NCI-H82 treated with DMSO at 0.1 percent for 48 hours (cell line): ENCODE results near the gene ARL8B.
"Not testable (repeated sequence)": the region's sequence is repeated elsewhere in the genome, so short reads cannot be mapped to it uniquely, and the experiment has no call there.

ENCODE experiments used
- DNase-seq: peaks from one replicate; lab custom pipeline; 2025; ENCODE audit not compliant: unreplicated experiment; lab: John Stamatoyannopoulos, UW

ARL8B gene

DNA sequence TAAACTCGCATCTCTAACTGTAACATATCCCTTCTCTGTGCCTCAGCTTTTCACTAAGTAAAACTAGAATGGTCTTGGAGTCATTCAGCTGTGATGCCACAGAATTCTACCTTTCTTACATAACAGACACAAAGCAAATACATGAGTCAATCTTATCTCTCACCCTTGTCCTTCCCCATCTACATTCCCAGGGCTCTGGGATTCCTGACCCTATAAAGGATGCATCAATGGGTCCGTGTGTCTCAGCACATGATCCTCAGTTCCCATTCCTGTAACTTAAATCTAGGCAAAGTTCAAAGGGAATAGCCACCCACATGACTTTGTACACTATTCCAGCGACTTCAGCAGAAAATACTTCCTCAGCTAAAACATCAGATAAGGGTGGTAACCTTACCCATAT is 11.8 kb upstream of the ARL8B start:
- no peak for DNase-seq

DNA sequence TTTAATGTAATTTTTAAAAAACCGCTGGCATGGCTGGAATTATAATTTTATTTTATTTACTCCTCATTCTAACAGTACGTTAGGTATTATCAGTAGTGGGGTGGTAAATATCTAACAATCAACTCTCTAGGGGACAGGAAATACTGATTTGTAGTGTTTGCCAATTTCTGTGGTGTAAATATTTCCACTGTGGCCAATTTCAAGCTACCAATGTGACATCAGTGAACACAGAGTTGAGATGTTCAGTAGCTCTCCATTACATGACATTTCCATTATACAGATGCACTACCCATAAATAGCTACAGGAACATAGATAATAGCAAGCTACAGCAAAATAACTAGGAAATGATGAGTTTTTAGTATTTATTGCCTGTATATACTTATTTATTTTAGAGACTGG is 10.0 kb upstream of the ARL8B start:
- no peak for DNase-seq

DNA sequence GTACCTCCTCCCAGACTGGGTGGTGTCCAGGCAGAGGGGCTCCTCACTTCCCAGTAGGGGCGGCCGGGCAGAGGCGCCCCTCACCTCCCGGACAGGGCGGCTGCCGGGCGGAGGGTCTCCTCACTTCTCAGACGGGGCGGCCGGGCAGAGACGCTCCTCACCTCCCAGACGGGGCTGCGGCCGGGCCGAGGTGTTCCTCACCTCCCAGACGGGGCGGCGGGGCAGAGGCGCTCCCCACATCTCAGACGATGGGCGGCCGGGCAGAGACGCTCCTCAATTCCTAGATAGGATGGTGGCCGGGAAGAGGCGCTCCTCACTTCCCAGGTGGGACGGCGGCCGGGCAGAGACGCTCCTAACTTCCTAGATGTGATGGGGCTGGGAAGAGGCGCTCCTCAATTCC is 8.4 kb upstream of the ARL8B start:
- DNase-seq, result not testable (repeated sequence)

DNA sequence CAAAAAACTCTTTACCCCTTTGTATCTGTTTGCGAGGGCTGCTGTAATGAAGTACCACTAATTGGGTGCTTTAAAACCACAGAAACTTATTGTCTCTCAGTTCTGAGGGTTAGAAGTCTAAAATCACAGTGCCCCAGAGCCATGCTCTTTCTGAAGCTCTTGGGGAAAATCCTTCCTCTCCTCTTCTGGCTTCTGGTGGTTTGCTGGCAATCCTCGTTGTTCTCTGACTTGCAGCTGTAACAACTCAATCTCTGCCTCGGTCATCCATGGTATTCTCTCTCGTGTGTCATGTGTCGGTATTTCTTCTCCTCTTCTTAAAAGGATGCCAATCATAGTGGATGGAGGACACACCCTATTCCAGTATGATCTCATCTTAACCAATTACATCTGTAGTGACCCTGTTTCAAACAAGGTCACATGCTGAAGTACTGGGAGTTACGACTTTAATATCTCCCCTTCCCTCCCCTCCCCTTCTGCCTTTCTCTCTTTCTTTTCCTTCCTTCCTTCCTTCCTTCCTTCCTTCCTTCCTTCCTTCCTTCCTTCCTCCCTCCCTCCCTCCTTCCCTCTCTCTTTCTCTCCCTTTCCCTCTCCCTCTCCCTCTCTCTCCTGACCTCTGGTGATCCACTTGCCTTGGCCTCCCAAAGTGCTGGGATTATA is 6.5 kb upstream of the ARL8B start:
- no peak for DNase-seq

DNA sequence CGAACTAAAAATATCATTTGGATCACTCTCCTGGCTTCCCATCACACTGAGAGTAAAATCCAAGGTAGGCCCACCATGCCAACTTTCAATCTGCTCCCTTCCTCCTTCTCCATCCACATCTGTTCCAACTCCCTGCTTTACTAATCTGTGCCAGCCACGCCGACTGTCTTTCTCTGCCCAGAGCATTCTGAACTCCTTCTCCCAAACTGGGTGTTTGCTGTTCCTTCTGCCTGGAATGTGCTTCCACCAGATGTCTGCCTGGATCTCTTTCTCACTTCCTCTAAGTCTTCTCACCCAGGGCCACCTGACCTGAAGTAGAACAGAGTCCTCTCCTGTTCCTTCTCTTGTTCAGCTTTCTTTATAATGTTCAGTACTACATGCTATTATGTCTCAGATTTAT is 5.6 kb upstream of the ARL8B start:
- DNase-seq, result no peak

DNA sequence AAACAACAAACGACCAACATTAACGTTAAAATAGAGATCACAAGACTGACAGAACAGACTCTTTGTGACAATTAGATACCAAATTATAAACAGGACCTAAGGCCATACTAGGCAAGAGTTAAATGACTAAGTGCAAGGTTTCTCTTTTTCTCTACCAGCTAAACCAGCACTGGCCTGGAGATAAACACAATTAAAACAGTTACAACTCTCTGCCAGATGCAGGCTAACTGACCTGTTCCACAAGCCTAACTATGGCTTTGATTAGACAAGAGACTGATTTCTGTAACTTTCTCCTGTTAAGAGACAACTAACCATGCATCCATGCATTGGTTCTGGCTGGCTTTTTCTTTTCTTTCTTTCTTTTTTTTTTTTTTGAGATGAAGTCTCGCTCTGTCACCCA is 1.6 kb upstream of the ARL8B start:
- DNase-seq, result no peak

DNA sequence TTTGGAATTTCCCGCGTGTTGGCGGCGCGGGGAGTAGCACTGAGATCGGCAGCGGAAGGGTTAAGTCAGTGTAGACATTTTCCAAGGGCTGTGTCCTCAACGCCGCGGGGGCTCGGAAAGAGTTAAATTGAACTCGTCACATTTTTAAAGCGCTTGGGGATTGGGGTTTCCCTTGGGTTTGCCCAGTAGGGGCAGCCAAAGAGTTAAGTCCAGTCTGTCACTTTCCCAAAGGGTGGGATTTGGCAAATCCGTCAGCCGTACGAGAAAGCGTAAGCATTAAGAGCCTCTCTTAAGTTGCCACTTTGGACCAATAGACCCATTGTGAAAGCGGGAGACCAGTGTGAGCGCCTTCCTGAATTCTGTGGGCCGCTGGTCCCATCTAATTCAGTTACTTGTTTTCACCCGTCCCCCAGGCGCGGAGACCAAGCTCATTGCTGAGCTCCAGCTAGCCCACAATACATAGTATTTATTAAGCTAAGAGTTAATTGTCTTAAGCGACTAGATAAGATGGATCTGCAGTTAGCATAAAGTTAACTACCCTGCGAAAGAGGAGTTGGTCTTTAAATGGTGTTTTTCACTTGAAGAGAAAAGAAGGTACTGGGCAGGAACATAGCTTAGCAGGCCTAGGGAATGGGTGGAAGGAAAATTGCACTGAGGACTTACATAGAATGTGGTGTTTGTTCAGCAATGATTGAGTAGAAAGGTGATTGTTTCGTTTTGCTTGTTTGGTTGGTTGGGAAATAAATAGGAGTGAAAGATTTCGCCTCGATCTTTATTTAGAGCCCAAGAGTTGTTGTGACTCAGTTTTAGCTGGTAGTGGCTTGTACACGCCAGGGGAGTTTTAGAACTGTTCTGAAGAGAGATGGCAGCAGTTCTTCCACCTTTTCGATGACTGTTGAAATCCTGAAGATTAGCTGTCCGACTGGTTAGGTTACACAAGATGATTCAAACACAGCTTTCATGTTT is 932 bp downstream of the ARL8B start:
- DNase-seq, result no peak

DNA sequence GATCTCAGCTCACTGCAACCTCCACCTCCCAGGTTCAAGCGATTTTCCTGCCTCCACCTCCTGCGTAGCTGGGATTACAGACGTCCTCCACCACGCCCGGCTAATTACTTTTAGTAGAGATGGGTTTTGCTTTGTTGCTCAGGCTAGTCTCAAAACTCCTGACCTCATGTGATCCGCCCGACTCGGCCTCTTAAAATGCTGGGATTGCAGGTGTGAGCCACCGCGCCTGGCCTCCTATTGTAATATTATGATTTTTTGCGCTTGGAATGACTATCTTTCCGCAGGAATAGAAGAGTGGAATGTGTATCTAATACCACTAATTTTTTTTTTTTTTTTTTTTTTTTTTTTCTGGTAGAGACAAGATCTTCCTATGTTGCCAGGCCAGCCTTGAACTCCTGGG is 1.8 kb downstream of the ARL8B start:
- no peak for DNase-seq

DNA sequence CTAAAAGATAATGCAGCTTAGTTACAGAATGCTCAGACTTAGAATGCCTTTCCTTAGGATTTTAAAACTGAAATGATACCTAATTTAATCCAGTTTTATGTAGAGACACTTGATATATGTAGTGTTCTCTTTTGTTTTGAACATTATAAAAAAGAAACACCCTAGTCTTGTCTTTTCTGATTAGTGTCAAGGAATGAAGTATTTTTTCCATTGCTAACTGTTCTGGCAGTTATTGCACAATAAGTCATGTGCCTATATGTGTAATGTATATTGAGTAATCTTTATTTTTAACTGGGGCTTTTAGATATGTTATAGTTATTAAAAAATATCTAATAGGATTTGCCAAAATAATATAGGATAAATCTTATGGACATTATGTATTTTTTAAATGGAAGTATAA is 4.5 kb downstream of the ARL8B start:
- DNase-seq, result no peak

DNA sequence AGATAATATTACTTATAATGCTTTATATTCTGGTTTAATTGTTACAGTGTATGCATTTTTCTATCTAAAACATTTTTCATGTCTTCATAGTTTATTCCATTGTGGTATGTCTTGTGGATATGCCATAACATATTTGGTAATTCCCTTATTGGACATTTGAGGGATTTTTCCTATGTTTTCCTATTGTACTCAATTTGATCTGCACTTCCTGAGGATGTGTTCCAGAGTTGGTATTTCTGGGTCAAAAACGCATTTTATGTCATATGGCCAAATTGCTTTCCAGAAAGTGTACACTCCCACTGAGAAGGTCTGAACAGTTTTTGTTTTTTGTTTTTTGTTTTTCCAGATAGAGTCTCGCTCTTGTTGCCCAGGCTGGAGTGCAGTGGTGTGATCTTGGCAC is 6.8 kb downstream of the ARL8B start:
- no peak for DNase-seq

DNA sequence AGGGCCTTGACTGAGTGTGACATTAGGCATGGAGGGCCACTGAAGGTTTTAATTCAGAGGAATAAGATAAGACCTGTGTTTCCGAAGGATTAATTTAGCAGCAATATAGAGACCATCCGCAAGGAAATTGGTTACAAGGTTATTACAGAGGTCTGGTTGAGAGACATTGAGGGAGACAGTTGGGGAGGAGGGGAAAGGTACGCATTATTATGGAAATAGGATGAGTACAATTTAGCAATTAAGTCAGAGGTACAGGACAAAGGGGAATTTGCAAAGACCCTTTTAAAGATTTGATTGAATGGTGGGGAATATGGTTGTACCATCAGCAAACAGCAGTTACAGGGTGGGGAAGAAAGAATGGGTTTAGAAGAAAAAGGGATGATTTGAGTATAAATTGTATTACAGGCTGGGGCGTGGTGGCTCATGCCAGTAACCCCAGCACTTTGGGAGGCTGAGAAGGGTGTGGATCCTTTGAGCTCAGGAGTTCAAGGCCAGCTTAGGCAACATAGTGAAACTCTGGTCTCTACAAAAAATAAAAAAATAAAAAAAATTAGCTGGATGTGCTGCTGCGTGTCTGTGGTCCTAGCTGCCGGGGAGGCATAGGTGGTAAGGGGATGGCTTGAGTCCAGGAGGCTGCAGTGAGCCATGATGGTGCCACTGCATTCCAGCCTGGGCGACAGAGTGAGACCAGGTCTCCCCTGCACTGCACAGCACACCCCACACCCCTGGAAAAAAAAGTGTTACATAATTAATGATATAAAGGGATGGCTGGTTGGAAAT is 11.3 kb downstream of the ARL8B start:
- DNase-seq, result no peak

DNA sequence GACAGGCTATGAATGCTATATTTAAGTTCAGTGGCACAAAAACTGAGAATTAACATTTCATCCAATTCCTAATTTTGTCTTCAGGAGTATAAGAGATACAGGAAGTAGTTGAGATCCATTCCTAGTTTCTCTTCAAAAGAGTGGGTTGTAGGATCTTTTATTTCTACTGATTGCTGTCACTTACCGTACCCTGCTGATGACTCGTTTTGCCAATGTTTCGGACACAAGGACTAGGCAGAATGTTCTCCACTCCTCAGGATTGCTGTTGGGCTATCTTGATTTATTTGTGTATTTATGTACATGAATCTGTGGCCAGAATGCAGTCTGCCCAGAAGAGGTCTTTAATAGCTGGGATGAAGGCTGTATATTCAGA is 11.9 kb downstream of the ARL8B start:
- DNase-seq, result no peak

DNA sequence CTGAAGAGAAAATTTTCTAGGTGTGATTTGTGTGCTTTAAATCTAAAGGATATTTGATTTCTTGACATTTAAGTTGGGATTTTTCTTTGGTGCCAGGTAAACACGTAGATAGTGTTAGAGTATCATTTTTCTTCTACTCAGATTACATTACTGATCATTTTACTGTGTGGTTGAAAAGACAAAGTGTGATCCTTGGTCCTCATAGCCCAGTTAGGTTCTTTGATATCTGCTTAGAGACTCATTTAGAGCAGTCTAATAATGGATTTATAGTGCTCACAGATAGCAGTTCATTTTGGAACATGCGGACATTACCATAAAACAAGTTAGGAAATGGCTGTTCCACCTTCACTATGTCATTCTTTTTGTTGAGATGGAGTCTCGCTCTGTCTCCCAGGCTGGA is 12.4 kb downstream of the ARL8B start:
- no peak for DNase-seq

DNA sequence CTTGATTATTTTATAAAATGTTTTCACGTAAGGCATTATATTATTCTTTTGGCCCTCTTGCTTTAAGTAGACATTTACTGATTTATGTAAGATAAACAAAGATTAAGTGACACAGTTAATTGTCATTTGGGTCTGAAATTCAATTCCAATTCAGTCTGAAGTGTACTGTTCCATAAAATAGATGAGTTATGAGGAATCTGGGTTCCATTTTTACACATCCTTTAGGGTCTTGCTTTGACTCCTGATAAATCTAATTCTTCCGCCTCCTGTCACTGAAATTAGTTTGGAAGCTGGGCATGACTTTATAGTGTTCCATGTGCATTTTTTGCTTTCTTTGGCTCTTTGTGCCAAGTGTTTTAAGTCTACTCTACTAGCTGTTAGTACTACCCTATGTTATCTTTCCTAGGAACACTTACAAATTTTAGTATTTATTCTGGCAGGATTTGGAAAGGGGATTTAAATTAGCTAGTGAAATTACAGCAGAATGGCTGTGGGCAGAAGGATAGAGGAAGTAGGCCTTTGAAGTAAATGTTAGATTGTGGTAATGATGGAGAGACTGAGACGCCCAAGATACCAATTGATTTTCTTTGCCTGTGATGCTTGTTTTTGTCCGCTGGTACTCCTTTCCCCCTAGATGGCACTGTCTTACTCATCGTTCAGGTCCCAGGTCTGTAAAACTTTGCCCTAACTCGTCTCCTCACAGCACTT is 14.3 kb downstream of the ARL8B start:
- peak; percentile 1 for DNase-seq

DNA sequence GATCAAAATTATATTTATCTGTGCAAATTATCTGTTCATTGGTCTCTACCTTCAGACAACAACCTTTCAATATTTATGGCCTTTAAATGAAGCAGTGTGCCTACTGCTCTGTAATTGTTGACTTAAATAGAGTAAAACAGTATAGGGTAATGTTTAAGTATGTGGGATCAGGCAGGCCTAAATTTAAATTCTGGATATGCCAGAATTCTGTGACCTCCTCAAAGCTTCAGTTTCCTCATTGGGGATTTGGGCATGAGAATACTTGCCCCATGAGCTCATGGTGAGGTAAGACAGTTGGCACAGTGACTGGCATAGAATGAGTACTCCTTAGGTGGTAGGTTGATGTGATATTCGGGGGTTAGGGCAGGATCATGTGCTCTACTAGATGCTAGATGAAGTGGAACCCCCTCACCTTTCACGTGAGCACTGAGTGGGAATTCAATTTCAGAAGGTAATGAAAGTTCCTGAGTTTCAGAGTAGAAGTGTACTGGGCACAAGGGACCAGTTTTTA is 14.9 kb downstream of the ARL8B start:
- DNase-seq, result no peak

DNA sequence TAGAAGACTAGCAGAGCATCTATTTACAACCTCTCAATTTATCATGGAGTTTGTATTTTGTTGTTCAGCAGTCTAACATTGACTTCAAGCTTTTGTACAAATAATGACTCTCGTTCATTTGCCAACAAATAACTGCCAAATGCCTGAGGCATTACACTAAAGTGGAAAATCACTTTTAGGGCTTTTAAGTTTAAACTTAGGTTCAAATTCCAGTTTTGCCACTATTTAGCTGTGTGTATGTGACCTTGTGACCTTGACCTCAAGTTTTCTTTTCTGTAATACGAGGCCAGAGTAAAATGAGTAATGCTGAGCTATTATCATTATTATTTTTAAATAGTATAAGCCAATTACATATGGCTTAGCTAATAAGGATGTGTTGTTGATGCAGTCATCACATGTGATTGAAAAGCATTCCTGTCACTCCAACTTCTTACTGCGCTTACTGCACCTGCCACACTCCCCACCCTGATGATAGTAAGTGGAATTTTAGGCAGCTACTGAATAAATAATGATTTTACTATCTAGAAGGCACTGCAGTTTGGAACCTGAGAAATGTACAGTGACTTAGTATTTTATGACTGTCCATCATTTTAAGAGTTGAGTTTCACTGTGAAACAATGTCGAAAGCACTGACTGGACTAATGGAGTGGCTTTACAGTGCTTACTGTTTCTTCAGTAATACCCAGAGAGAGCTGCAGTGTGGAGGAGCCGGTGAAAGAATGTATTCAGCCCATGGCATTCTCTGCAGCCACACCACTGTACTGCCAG is 16.3 kb downstream of the ARL8B start:
- DNase-seq, result no peak

DNA sequence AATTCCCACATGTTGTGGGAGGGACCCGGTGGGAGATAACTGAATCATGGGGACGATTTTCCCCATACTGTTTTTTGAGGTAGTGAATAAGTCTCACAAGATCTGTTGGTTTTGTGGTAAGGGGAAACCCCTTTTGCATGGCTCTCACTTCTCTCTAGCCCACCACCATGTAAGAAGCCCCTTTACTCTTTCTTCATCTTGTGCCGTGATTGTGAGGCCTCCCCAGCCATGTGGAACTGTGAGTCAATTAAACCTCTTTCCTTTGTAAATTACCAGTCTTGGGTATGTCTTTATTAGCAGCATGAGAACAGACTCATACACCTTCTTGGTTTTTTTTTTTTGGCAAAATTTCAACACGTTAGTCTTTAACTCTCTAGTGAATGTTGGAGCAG is 18.1 kb downstream of the ARL8B start:
- no peak for DNase-seq

DNA sequence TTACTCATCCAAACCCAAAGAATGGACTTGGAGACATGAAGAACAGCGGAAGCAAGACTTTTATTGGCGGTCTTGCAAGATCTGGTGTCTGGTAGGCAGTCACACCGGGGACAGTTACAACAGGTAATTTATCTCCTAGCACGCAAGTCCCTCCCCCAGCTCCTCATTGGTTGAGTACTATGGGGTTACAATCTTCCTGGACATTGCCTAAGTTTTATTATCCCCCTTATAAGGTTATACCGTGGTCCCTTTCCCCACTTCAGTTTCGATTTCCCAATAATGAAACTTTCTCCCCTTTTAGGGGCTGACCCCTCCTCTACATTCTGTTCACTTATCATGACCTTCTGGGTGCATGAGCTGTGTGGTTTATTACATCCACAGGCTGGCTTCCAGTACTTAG is 18.7 kb downstream of the ARL8B start:
- no peak for DNase-seq

DNA sequence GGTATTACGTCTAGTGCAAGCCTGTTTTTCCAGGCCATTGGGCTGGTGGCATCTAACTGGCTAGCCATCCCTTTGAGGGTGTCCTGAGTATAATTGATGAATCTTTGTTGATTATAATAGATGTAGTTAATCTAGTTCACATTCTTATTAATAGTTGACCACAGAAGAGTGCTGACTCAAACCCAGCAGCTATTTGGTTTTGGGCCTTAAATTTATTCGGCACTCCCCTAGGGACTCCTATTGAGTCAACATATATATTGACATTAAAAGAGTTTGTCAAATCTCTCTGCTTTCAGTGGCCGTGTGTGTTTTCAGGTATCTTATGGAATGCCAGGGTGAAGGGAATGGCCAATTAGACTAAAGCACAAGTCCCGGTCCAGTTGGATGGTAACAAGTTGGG is 19.7 kb downstream of the ARL8B start:
- DNase-seq, result no peak

DNA sequence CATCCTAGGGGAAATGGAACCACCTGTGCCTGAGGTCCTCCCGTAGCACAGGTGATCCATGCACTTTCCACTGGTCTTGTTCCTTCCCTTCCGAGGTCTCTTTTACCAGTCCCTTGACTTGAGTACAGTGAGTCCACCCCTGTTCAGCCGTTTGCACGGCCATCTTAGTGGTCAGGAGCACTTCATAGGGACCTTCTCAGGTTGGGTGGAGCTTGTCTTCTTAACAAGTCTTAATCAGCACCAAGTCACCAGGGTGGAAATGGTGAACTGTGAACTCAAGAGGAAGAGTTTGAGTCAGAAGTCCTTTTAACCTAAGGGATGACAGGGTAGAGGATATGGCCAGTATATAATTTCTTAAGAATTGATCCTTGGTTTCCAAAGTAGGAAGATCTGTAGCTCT is 21.4 kb downstream of the ARL8B start:
- no peak for DNase-seq
